ENCODE data around the gene ZNF501.
A peak's percentile ranks its signal among the peaks of the same experiment; 100 is the strongest.

ZNF501 gene

GRCh38 chr3:44729384-44729910, at the start of gene ZNF501:
TSS of gene ZNF501 (plus strand) at chr3:44729635. CDS start at chr3:44734422, 4,787 bp downstream.
- DNase-seq = peak; percentile 93

GRCh38 chr3:44680921-44681455, 48.4 kb upstream of the ZNF501 start:
- DNase-seq = no peak

GRCh38 chr3:44682182-44682896, 47.1 kb upstream of the ZNF501 start:
- DNase-seq = peak; percentile 55

- DNase-seq = peak; percentile 84
Measured at GRCh38 chr3:44685128-44685800, 44.2 kb upstream of the ZNF501 start.

GRCh38 chr3:44687898-44688297, 41.5 kb upstream of the ZNF501 start:
- no peak for DNase-seq

GRCh38 chr3:44712455-44713075, 16.9 kb upstream of the ZNF501 start, which contains the start of gene ZNF502:
TSS of gene ZNF502 (plus strand) at chr3:44712660. CDS start at chr3:44720262, 7,602 bp downstream.
- peak; percentile 92 for DNase-seq

GRCh38 chr3:44721231-44722102, 8.0 kb upstream of the ZNF501 start:
- DNase-seq = peak; percentile 14

GRCh38 chr3:44722103-44722401, 7.4 kb upstream of the ZNF501 start:
- DNase-seq = no peak

GRCh38 chr3:44734646-44735168, 5.3 kb downstream of the ZNF501 start:
- no peak for DNase-seq

- DNase-seq = no peak
Measured at GRCh38 chr3:44761101-44761423, 31.6 kb downstream of the ZNF501 start.

GRCh38 chr3:44761424-44762169, 32.2 kb downstream of the ZNF501 start, which contains the start of the genes KIAA1143 and KIF15:
TSS of gene KIAA1143 (minus strand) at chr3:44761619. CDS start at chr3:44761602, 17 bp downstream.
TSS of gene KIF15 (plus strand) at chr3:44761794. CDS start at chr3:44761866, 72 bp downstream.
- peak; percentile 95 for DNase-seq

GRCh38 chr3:44762170-44762677, 32.8 kb downstream of the ZNF501 start:
- peak; percentile 6 for DNase-seq

GRCh38 chr3:44762690-44763089, 33.3 kb downstream of the ZNF501 start:
- no peak for DNase-seq

- no peak for DNase-seq
Measured at GRCh38 chr3:44764248-44764647, 34.8 kb downstream of the ZNF501 start.

GRCh38 chr3:44771424-44772098, 42.1 kb downstream of the ZNF501 start:
- DNase-seq = no peak

- no peak for DNase-seq
Measured at GRCh38 chr3:44772099-44772442, 42.6 kb downstream of the ZNF501 start.

- DNase-seq = no peak
Measured at GRCh38 chr3:44782891-44783290, 53.5 kb downstream of the ZNF501 start.
